Ovary (tissue), 3 donors: ENCODE data around the gene MAP2K4.

ENCODE experiments used
- CTCF ChIP-seq, 3 donors: fragments of 450-650 bp in 2 of 3; fragments of 200-600 bp in 1 of 3; IDR thresholded peaks; one replicate each; pipeline versions ENCODE4 v1.5.1 to v1.8.0; 2016 to 2022; ENCODE audit warnings: antibody characterized with exemption in 3 of 3, mild to moderate bottlenecking in 1 of 3
- EP300 ChIP-seq: sonication (generic); formaldehyde crosslinking; IDR thresholded peaks from one replicate; pipeline ENCODE4 v1.6.1; 2017; ENCODE audit warnings: antibody characterized with exemption
- POLR2A ChIP-seq: fragments of 450-650 bp; IDR thresholded peaks from one replicate; pipeline ENCODE4 v1.6.1; 2017; ENCODE audit warnings: antibody characterized with exemption, mild to moderate bottlenecking, moderate library complexity
- donor health status: DM: no; HTN: no; CAD: no.

- no peak for TF ChIP-seq CTCF (IDR thresholded peaks at IDR 0.05)
- TF ChIP-seq EP300 = no peak
- TF ChIP-seq POLR2A = no peak
Measured at GRCh38 chr17:11999696-12000095, 21.0 kb upstream of the MAP2K4 start.
